Activated CD4-positive, alpha-beta T cell treated with anti-CD3 and anti-CD28 coated beads, Interleukin-2, amount 50 U/mL, for 16 hours (primary cell): Measurements from ENCODE around the gene MRPL50.

Experiments used
- DNase-seq: peaks from one replicate; pipeline ENCODE4 v3.0.0-alpha.2; 2020

MRPL50 gene

DNA sequence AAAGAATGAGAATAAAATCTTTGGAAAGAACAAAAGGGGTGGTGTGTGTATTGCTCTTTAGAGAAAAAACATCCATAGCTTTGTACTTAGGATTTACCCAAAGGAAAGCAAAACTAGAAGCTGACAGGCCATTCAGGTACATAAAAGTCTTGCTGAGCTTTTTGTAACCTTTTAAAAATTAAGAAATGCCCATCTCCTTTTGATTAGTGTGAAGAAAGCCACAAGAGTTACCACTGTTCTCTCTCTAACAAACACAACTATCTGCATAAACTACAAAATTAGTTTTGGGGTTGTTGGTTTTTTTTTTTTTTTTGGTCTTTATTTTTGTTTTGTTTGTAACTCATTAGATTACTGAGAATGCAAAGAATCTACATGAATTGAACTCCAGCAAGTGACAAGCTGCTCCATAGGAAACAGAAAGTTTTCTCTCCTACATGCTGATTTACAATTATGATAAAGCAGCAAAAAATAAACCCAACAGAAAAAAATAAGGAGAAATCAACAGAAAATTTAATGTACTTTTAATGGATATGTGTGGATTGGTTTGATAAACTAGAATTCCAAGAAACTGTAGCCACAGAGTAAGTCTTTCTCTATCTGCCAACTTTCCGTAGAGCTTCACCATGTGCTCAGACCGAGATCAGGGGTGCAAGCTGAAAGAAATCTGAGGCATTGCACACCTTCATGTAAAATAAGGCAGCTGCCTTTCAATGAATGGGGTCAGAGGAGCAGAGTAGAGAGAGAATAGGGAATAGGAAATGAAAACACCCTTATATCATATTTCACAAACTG is 25.9 kb downstream of the MRPL50 start:
- DNase-seq, result no peak

DNA sequence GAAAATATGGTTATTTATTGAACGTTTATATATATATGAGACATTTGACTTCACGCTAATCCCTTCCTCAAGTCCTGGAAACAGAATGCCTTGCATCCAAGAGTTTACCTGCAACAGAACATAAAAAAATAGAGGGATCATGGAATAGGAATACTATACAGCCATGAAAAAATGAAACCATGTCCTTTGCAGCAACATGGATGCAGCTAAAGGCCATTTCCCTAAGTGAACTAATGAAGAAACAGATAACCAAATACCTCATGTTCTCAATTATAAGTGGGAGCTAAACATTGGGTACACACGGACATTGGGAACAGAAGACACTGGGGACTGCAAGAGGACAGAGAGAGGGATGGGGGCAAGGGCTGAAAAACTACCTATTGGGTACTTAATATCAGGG is 26.6 kb downstream of the MRPL50 start:
- no peak for DNase-seq

DNA sequence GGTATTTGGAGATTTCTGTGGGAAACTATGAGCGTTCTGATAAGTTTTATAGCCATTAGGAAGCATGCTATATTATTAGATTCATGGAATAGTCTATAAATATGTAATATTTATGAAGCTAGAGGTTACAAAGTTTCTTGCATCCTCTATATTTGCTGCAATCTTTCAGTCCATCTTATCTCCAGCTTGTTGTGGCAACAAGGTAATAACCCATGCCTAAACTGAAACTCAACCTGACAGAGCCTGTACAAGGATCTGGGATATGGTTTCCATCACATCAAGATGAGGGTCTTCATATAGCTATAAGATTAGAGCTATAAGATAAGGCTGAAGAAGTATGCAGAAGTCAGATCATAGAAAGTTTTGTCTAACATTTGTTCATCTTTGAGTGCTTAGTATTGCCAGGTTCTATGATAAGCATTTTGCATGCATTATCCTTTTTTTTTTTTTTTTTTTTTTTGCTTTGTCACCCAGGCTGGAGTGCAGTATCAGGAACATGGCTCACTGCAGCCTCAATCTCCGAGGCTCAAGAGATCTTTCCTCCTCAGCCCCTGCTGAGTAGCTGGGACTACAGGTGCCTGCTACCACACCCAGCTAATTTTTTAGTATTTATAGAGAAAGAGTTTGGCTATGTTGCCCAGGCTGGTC is 28.4 kb downstream of the MRPL50 start:
- no peak for DNase-seq

DNA sequence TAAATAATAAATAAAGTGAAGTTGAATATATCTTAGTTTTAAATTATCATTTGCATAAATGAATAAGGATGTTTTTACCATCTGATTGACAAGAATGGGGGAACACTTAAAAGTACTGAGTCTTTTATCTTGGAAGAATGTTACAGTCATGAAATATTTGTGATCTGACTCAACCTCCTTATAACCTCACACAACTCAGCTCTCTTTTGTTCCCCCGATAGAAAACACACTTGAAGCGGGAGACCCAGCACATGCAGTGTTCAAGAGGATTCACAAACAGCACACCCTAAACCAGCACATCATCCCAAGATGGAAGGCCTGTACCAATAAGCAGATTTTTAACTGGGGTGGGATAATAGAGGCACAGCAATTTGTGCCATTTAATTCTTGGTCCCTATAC is 29.1 kb downstream of the MRPL50 start:
- no peak for DNase-seq

DNA sequence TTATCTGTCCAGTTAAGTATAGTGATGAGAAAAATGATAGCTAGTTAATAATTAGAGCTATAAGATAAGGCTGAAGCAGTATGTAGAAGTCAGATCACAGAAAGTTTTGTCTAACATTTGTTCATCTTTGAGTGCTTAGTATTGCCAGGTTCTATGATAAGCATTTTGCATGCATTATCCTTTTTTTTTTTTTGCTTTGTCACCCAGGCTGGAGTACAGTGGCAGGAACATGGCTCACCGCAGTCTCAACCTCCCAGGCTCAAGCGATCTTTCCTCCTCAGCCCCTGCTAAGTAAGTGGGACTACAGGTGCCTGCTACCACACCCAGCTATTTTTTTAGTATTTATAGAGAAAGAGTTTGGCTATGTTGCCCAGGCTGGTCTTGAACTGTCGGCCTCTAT is 31.1 kb downstream of the MRPL50 start:
- no peak for DNase-seq

DNA sequence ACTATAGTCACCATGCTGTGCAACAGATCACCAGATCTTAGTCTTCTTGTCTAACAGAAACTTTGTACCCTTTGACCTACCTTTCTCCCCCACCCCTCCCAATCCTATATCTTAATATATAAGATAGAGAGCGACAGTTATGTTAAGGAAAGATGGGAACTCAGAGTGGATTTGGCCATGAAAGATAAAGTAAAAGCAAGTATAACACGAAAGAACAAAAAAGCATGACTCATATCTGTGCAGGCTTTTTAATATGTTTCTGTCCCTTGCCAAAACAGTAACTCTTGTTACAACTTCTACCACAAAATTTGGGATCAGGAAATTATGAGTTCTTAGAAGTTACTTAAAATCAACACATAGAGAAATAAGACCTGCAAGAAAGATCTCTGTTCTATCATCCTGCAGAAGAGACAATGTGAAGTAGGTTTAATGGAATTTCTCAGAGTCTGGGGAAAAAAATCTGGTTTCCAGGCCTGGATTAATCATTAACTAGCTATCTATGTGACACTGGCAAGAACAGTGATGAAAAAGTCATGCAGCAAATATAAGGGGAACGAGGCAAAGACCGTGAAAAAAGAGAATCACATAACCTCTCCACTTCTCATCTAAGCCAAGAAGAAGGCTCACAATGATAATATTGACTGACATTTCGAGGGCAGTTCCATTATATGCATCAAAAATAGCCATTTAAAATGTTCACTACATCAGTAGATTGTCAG is 32.2 kb downstream of the MRPL50 start:
- no peak for DNase-seq

DNA sequence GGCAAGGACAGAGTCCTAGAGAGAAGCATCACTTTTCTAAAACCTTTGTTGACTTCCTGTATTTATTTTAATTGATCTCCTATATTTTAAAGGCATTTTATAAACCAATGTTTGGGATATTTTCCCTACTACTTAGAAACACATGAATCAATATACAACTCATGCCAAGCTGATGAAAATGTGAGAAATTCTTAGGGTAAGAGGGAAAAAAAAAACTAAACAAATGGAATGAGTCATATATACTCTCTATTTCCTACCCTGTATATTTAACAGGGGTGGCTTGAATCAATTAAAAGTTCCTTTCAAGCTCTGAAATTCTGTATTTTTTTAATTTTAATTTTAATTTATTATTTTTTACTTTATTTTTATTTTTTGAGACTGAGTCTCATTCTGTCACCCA is 33.2 kb downstream of the MRPL50 start:
- DNase-seq, result no peak

DNA sequence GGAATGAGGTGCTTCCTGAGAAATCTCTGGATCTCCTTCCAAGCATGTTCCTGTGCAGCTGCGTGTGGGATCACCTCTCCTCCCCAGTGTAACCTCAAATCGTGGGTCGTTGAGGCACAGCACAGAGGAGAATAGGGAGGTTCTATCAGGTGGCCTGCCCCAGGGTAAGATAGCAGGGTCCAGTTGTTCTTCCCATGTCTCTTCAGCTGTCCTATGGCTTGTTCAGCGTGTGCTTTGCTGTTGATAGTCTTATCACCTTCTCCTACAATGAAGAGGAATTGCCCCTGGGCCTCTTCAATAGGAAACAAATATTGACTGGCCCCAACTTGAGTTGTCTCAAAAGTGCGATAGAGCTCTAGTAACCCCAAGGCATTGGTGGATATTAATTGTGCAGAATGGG is 36.0 kb downstream of the MRPL50 start:
- DNase-seq, result no peak

DNA sequence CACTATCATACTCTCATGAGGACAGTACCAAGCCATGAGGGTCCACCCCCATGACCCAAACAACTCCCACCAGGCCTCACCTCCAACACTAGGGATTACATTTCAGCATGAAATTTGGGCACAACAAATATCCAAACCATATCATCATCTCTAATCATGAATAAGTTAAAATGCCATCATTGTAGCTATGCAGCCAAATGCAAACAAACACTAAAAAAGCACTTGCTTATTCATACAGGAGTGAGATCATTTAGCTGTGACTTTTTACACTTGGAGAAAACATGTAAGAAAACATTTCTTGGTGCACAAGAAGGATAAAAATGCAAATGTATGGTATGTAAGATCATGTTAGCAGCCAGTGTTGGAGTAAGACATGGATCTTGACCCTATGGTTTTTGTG is 37.8 kb downstream of the MRPL50 start:
- DNase-seq, result no peak

DNA sequence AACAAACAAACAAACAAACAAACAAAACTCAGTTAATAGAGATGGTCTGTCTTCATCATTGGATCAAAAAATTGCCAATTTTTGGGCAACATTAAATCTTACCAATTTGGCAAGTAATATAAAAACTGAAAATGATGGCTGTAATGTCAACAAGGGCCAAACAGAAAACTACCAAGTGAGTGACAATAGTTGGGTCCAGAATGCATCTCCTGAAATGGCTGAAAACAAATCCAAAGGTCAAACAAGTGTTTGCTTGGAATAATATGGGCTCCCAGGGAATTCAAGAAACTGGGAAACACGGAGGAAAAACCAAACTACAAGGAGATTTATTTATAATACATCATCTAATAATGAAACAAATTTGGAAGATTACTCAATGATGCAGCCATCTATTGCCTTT is 38.7 kb downstream of the MRPL50 start:
- no peak for DNase-seq

DNA sequence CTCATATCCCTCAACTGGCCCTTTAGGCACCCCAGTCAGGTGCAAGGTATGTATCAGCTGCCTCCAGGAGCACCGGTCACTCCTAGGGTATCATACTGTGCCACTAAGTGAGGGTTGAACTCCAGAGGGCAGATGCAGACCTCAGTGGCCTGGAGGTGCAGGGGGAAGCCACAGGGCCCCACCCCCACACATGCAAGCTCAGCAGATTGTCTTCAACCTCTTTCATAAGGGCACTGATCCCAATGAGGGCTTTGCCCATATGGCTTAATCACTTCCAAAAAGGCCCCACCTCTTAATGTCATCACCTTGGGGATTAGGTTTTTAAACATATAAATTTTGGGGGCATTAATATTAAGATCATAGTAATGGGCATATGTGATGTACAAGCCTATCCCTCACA is 41.8 kb downstream of the MRPL50 start:
- DNase-seq, result no peak

DNA sequence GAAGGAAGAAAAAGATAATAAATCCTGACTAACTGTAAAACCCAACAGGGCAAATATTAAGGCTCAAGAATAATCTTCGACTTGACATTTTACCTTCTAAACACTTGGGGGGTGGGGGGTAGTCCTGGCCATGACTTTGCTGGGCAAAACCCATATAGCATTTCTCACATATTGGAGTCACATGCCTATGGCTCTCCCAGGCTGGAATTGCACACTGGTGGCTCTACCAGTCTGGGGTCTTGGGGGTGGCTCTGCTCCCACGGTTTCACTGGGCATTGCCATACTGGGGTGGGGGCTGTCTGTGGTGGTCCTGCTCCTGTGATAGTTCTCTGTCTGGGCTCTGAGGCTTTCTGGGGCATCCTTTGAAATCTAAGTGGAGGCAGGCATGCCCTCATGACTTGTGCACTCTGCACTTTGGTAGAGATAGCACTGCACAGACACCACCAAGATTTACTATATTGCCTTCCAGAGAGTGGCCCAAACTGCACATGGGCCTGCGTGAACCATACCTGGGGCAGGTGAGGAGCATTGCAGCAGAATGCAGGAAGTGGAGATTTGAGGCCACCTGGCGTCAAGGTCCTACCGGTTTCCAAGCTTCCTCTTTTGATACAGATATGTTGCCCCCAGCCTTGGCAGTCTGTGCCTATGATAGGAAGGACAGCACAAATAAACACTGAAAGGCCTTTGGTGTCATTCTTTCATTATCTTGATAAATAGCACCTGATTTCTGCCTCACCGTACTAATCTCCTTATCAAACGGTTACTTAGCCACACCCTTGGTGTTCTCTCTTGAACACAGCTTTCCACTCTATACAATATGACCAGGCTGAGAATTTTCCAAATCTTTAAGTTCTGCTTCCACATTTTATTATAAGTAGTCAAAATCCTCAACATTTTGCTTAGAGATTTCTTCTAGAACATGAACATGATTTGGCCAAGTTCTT is 43.4 kb downstream of the MRPL50 start:
- no peak for DNase-seq

DNA sequence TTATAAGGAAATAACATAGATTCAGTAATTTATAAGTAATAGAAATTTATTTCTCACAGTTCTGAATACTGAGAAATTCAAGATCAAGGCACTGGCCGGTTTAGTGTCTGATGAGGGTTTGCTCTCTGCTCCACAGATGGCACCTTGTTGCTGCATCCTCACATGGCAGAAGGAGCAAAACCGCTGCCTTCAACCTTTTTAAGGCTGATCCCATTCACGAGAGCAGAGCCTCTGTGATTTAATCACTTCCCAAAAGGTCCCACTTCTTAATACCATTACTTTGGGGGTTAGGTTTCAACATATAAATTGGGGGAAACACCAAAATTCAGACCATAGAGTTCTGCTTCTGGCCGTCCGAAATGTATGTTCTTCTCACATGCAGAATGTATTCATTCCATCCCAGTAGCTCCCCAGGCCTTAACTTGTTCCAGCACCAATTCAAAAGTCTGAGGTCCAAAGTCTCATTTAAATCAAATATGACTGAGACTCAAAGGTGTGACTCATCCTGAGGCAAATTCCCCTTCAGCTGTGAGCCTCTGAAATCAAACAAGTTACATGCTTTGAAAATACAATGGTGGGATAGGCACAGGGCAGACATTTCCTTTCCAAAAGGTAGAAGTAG is 44.2 kb downstream of the MRPL50 start:
- no peak for DNase-seq

DNA sequence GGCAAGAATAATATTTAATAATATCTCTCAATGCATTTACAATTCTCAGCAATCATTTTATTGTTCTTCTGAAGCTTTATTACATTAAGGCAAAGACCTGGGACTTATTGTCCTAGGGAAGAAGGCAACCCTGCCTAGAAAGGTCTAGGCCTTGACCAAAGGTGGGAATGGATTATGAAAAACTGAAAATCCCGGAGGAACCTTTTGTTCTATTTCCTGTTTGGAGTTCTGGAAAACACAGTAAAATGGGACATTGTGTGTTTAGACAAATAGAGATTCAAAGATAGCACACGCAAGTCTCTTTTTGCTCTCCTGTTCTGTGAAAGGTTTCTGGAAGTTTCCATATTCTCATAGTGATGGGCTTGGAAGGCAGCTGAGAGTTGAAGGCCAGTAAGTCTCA is 44.7 kb downstream of the MRPL50 start:
- no peak for DNase-seq

DNA sequence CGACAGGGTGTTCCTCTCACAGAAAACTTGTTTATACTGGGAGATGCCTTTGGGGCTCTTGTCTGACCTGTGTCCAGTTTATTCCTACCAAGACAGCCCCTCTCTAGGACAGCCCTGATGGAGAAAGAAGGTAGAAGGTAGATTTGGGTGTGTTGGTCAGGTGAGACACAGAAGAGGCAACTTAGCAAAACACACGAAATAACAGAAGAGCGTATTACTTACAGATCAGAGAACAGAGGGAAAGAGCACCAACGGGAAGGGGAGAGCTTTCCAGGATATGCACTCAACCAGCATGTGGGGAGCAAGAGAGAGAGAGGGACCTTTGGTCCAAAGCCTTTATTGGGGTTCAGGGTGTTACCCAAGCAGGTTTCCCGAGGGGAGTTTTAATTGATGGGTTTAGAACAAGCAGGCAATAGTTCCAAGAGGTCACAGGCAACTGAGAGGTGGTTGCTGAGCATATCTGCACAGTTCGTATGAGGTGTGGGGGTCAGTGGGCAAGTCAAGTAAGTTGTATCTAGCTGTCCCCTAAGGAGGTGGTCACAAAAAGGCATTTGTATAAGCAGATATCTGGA is 45.4 kb downstream of the MRPL50 start:
- no peak for DNase-seq

DNA sequence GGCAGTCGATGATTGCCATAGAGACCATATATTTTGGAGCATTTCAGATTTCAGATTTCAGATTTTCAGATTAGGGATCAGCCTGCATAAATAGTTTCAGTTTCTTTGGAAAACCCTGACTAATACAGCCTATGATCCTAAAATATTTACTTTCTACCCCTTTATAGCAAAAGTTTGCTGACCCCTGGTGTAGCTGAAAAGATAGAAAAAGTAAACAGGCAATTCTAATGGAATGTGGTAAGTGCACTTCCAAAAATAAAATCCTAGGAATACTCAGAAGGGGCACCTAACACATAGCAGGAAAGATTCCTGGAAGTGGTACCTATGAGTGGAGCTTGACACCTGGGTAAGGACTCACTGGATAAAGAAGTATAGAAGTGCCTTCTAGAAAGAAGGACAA is 48.1 kb downstream of the MRPL50 start:
- DNase-seq, result no peak

DNA sequence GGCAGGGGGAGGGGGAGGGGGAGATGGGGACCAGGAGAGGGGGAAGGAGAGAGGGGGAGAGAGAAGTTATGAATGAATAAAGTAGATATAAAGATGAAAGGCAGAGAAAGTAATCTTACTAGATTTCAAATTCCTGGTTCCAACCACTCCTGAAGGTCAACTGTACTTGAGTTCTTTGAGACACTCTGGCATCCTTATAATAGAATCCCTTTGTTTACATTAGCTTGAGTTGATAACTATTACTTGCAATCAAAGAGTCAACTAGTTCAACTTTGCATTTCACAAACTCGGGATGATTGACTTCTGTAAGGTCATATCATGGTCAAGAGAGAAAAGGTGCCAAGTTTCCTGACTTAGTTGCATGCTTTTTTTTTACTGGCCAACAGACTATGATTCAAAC is 55.8 kb downstream of the MRPL50 start:
- no peak for DNase-seq

DNA sequence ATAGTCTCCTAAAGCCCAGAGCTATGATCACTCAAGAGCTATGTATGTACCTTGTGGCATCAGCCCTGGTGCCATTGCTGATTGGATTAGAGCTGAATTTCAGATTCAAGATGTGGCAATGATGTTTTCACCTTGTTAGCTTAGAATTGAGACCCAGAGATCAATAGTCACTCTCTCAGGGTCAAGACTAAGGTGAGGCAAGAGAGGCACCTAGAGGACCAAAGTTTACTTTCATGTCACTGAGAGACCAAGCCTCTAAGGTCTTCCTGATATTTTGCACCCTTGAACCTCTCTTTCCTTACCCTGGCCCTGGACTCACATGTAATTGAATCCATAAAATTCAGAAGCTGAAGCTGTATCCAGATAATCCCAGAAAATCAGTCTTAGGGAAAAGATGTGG is 56.5 kb downstream of the MRPL50 start:
- no peak for DNase-seq
